GM13977 (cell line): Measurements from ENCODE around the gene EDEM3.

Source experiments
- DNase-seq: peaks from one replicate; pipeline ENCODE4 v3.0.0; 2012; ENCODE audit warnings: low spot score
- in situ Hi-C: fragments of 300-500 bp; cut with MboI; formaldehyde crosslinking; loops from one replicate; pipeline ENCODE4 v1.12.0; 2022; ENCODE audit warnings: low sequenced_read_pairs, low pct_unique_long_range_greater_than_20kb, mixed read lengths, inconsistent platforms; ENCODE audit not compliant: unreplicated experiment
- TF ChIP-seq, protein P1 (sequence below): IDR thresholded peaks from 2 replicates; pipeline ENCODE4 v1.5.1; 2012; ENCODE audit warnings: mild to moderate bottlenecking, control low read depth; ENCODE audit not compliant: insufficient read depth; ENCODE audit errors: extremely low read depth, missing control alignments

Gene EDEM3

DNA sequence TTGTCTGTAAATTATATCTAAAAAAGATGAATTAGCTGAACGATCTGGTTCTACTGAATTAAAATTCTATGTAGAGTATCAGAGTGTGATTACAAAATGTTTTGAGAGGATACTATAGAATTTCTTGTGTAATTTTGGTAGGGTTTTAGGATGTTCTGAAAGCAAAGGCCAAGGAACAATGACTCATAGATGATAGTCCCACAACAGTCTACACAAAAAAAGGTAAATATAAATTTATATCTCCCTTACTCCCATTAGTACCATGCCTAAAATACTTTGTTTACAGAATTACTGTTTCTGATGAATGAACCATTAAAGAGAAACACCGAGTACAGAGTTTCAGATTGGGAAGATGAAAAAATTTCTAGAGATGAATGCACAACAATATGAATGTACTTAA is 9.5 kb downstream of the EDEM3 start:
- in situ Hi-C loops: no loop called here
- no peak for DNase-seq
- TF ChIP-seq, protein P1, sequence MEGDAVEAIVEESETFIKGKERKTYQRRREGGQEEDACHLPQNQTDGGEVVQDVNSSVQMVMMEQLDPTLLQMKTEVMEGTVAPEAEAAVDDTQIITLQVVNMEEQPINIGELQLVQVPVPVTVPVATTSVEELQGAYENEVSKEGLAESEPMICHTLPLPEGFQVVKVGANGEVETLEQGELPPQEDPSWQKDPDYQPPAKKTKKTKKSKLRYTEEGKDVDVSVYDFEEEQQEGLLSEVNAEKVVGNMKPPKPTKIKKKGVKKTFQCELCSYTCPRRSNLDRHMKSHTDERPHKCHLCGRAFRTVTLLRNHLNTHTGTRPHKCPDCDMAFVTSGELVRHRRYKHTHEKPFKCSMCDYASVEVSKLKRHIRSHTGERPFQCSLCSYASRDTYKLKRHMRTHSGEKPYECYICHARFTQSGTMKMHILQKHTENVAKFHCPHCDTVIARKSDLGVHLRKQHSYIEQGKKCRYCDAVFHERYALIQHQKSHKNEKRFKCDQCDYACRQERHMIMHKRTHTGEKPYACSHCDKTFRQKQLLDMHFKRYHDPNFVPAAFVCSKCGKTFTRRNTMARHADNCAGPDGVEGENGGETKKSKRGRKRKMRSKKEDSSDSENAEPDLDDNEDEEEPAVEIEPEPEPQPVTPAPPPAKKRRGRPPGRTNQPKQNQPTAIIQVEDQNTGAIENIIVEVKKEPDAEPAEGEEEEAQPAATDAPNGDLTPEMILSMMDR: no peak

DNA sequence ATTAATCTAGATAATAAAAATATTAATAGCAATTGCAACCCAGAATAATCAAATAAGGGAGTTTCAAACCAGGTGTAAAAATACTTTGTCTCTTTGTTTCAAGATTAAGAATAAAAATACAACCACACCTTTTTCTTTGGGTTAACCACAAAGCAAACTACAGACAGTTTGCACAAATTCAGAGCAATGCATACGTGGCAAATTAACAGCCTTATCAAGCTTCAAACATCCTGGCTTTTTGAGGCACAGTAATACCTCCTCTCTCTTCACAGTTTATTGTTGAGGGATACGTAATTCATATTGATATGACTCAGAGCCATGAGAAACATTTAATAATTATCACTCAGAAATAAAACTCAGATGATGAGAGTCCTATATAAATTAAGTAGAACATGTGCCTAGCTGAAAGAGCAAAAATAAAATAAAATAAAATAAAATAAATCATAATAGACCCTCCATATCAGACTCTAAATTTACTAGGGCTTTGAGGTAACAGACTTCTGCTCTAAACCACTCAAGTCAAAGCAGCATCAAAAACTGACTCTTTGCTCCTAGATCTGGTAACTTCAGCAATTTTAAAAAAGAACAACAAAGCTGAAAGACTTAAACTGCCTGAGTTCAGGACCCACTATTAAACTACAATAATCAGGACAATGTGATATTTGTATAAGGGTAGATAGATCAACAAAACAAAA is 11.4 kb downstream of the EDEM3 start:
- DNase-seq: peak; percentile 39

DNA sequence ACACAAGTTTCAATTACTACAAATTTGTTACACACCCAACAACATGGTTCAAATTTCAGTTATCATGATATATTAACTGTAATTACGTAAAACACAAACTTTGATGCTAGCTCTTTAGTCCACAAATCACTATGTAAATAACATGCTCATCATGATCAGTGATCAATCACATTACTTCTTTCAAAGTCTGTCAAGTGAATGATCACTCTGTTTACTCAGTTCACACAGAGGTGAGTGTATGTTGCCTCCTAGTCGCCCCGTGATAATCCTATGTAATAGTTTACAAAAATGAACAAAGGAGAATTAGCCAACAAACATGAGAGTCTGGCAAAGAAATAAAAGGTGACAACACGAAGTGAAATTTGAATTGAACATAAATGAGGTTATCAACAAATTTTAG is 14.3 kb downstream of the EDEM3 start:
- DNase-seq: no peak
- in situ Hi-C loops: no loop called here
- TF ChIP-seq, protein P1: no peak

More for the DNA sequence above, 11.4 kb downstream of the EDEM3 start:
- in situ Hi-C loops: no loop called here
- TF ChIP-seq, protein P1: no peak

DNA sequence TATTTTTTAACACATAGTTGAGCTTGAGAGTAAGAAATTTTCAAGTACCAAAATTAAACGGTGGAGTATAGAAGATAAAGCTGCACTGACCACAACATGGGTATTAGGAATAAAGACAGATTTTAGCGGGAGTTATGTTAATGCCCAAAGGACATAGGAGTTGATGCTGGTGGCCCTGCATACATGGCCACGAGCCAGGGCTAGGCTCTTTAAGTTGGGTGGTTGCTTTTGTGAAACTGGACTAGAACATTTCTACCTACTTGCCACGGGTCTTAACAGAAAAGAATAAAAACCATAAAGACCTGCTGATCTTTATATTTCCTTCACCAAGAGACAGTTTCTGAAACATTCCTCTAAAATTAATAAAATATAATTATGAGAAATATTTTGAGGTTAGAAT is 14.9 kb downstream of the EDEM3 start:
- TF ChIP-seq, protein P1: no peak
- DNase-seq: no peak
- in situ Hi-C loops: no loop called here

DNA sequence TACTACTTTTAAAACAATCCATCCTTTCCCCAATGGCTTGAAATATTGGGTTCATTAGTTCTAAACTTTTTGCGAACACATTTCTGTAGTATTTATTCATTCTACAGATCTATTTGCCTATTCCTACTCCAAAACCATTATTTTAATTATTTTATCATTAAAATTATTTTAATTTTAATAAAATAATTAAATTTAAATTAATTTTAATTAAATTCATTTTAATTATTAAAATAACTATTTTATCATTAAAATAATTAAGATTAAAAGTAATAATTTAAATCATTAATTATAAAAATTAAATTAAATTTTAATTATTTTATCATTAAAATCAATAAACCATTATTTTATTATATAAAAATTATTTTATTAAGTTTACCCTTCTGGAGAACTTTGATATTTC is 15.6 kb downstream of the EDEM3 start:
- DNase-seq: no peak
- in situ Hi-C loops: no loop called here
- TF ChIP-seq, protein P1: no peak

DNA sequence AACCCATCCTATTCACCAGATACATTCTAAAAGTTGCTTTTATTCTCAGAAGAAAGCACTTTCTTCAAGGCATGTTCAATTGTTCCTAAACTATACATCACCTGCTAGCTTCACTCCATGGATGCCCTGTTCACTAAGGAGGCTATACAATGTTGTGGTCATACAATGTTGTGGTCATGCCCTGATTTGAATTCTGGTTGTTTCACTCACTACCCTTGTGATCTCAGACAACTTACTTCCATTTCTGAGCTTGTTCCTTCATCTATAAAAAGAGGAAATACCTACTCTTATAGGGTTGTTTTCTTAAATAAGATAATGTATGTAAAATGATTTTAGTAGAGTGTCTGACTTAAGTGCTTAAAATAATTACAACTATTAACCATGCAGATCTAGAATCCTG is 19.7 kb downstream of the EDEM3 start:
- in situ Hi-C loops: no loop called here
- DNase-seq: no peak
- TF ChIP-seq, protein P1: no peak
